IMR-90 (cell line): ENCODE data around the gene THNSL1. TPM values are rescaled to one million over a fixed set of nuclear protein-coding genes. Genes with fewer than 3 reads are reported as not detected.

Experiments used
- ATAC-seq: fragments of 200-7000 bp; cut with Tn5 transposase; 2 replicates; pipeline ENCODE4 v1.9.1; 2020; ENCODE audit warnings: low read depth, mild to moderate bottlenecking, moderate library complexity
- BruUV-seq: library from RNA; stranded (reverse); fragments of 400-500 nt; replicated peaks from 2 replicates; lab custom pipeline; 2021; lab: Mats Ljungman, UMichigan
- CTCF ChIA-PET: fragments of 300-600 bp; formaldehyde crosslinking; extraction: SDS; loops from one replicate; lab custom pipeline; 2021; ENCODE audit warnings: antibody characterized with exemption; lab: Yijun Ruan, JAX
- POLR2A ChIA-PET: fragments of 300-600 bp; sonication (Branson Sonifier 250); formaldehyde crosslinking; loops from one replicate; lab custom pipeline; 2022; ENCODE audit warnings: antibody characterized with exemption; ENCODE audit not compliant: unreplicated experiment; lab: Charles Lee
- DNase-seq: peaks from one replicate; pipeline ENCODE4 v3.0.0; 2013
- H2AFZ ChIP-seq: replicated peaks from 2 replicates; pipeline ENCODE3; 2013; ENCODE audit warnings: low read length, mild to moderate bottlenecking; ENCODE audit not compliant: poor library complexity
- H2AK5ac ChIP-seq: 2 replicates; pipeline ENCODE4 v1.6.1; 2013; ENCODE audit warnings: low read depth, low read length, inconsistent platforms
- H2AK9ac ChIP-seq: replicated peaks from 2 replicates; pipeline ENCODE3; 2013; ENCODE audit warnings: mild to moderate bottlenecking, low read depth, low read length, moderate library complexity; ENCODE audit not compliant: poor library complexity
- H2BK120ac ChIP-seq: 2 replicates; pipeline ENCODE4 v1.6.1; 2013; ENCODE audit warnings: low read depth, low read length, inconsistent platforms
- H2BK15ac ChIP-seq: 3 replicates; pipeline ENCODE4 v1.6.1; 2013; ENCODE audit warnings: low read depth, low read length, inconsistent platforms
- H2BK20ac ChIP-seq: 2 replicates; pipeline ENCODE4 v1.6.1; 2013; ENCODE audit warnings: low read depth, mild to moderate bottlenecking, inconsistent platforms, low read length, moderate library complexity
- H2BK5ac ChIP-seq: 2 replicates; pipeline ENCODE4 v1.6.1; 2013; ENCODE audit warnings: mild to moderate bottlenecking, low read depth, low read length, inconsistent platforms; ENCODE audit not compliant: poor library complexity, severe bottlenecking
- H3K14ac ChIP-seq: replicated peaks from 2 replicates; pipeline ENCODE4 v1.6.1; 2013; ENCODE audit warnings: low read depth, low read length, inconsistent platforms
- H3K18ac ChIP-seq: 2 replicates; pipeline ENCODE4 v1.6.1; 2013; ENCODE audit warnings: low read depth, low read length, control low read depth
- H3K23ac ChIP-seq: 2 replicates; pipeline ENCODE4 v1.6.1; 2013; ENCODE audit warnings: low read depth, low read length, inconsistent platforms
- H3K27ac ChIP-seq: 2 replicates; pipeline ENCODE4 v1.5.1; 2013; ENCODE audit warnings: mild to moderate bottlenecking, control low read depth, low read length; ENCODE audit not compliant: insufficient read depth
- H3K27me3 ChIP-seq: 2 replicates; pipeline ENCODE4 v1.6.1; 2013; ENCODE audit warnings: low read length; ENCODE audit not compliant: control insufficient read depth, insufficient read depth
- H3K36me3 ChIP-seq: 2 replicates; pipeline ENCODE4 v1.6.1; 2013; ENCODE audit warnings: low read length, mixed read lengths; ENCODE audit not compliant: control insufficient read depth, insufficient read depth
- H3K4ac ChIP-seq: 2 replicates; pipeline ENCODE4 v1.6.1; 2013; ENCODE audit warnings: low read depth, low read length, inconsistent platforms
- H3K4me1 ChIP-seq: 2 replicates; pipeline ENCODE4 v1.6.1; 2013; ENCODE audit warnings: low read length, mixed read lengths; ENCODE audit not compliant: control insufficient read depth, insufficient read depth
- H3K4me2 ChIP-seq: 2 replicates; pipeline ENCODE4 v1.6.1; 2013; ENCODE audit warnings: low read depth, mild to moderate bottlenecking, control low read depth, low read length, moderate library complexity
- H3K4me3 ChIP-seq: 2 replicates; pipeline ENCODE4 v1.5.1; 2013; ENCODE audit warnings: low read depth, mild to moderate bottlenecking, control low read depth, low read length, moderate library complexity; ENCODE audit not compliant: insufficient read depth
- H3K56ac ChIP-seq: 2 replicates; pipeline ENCODE4 v1.6.1; 2013; ENCODE audit warnings: low read length, inconsistent platforms; ENCODE audit not compliant: insufficient read depth; ENCODE audit errors: extremely low read depth
- H3K79me1 ChIP-seq, 2 experiments: 2 replicates each; pipeline ENCODE4 v1.6.1; 2013; ENCODE audit warnings: low read length in 2 of 2, inconsistent platforms in 1 of 2, low read depth in 1 of 2
- H3K9ac ChIP-seq: 2 replicates; pipeline ENCODE4 v1.6.1; 2013; ENCODE audit warnings: low read depth, low read length, control low read depth
- H3K9me1 ChIP-seq: 2 replicates; pipeline ENCODE4 v1.6.1; 2013; ENCODE audit warnings: low read length, inconsistent platforms; ENCODE audit not compliant: insufficient read depth
- H3K9me3 ChIP-seq: 2 replicates; pipeline ENCODE4 v1.6.1; 2013; ENCODE audit warnings: low read length; ENCODE audit not compliant: control insufficient read depth, insufficient read depth
- H4K20me1 ChIP-seq: 2 replicates; pipeline ENCODE4 v1.6.1; 2013; ENCODE audit warnings: low read length, inconsistent platforms; ENCODE audit not compliant: insufficient read depth
- H4K5ac ChIP-seq: 2 replicates; pipeline ENCODE4 v1.6.1; 2013; ENCODE audit warnings: mild to moderate bottlenecking, low read depth, low read length, control low read depth
- H4K8ac ChIP-seq, 2 experiments: 2 replicates each; pipeline ENCODE4 v1.6.1; 2013; ENCODE audit warnings: low read depth in 2 of 2, low read length in 2 of 2, control low read depth in 1 of 2, inconsistent platforms in 1 of 2
- H4K91ac ChIP-seq: 2 replicates; pipeline ENCODE4 v1.6.1; 2013; ENCODE audit warnings: low read depth, low read length, inconsistent platforms; ENCODE audit not compliant: insufficient read depth
- CEBPB ChIP-seq: IDR thresholded peaks from 2 replicates; pipeline ENCODE4 v1.6.1; 2012; ENCODE audit warnings: low read depth, low read length, improper control_type of control experiment
- CHD1 ChIP-seq: IDR thresholded peaks from 2 replicates; pipeline ENCODE4 v1.6.1; 2012; ENCODE audit warnings: low read depth, low read length, improper control_type of control experiment
- ELK1 ChIP-seq: fragments of 150-350 bp; IDR thresholded peaks from 2 replicates; pipeline ENCODE4 v1.6.1; 2016; ENCODE audit warnings: low read depth, mild to moderate bottlenecking, low read length, moderate library complexity, borderline replicate concordance
- MAZ ChIP-seq: IDR thresholded peaks from 2 replicates; pipeline ENCODE4 v1.6.1; 2012; ENCODE audit warnings: low read depth, mild to moderate bottlenecking, low read length, improper control_type of control experiment, moderate library complexity, borderline replicate concordance
- NFE2L2 ChIP-seq: fragments of 150-350 bp; IDR thresholded peaks from 2 replicates; pipeline ENCODE4 v1.6.1; 2016; ENCODE audit warnings: low read depth, mild to moderate bottlenecking, low read length
- POLR2A ChIP-seq: IDR thresholded peaks from 2 replicates; pipeline ENCODE4 v1.6.1; 2012; ENCODE audit warnings: mild to moderate bottlenecking, low read depth, low read length
- RAD21 ChIP-seq: IDR thresholded peaks from 2 replicates; pipeline ENCODE4 v1.6.1; 2012; ENCODE audit warnings: low read length, improper control_type of control experiment
- RCOR1 ChIP-seq: IDR thresholded peaks from 2 replicates; pipeline ENCODE4 v1.6.1; 2012; ENCODE audit warnings: mild to moderate bottlenecking, low read length, improper control_type of control experiment; ENCODE audit not compliant: insufficient replicate concordance
- RFX5 ChIP-seq: IDR thresholded peaks from 2 replicates; pipeline ENCODE4 v1.8.0; 2012; ENCODE audit warnings: low read depth, mild to moderate bottlenecking, low read length, moderate library complexity
- USF2 ChIP-seq: fragments of 150-350 bp; IDR thresholded peaks from 2 replicates; pipeline ENCODE4 v1.6.1; 2017; ENCODE audit warnings: mild to moderate bottlenecking, antibody characterized with exemption, low read length, low read depth
- WGBS, 2 experiments: methylation state at CpG; one replicate each; pipeline versions ENCODE4 v1.1.5 to v1.1.7; 2013; ENCODE audit warnings: missing lambda C conversion rate in 2 of 2; ENCODE audit not compliant: insufficient read length in 1 of 2; ENCODE audit errors: extremely low coverage in 2 of 2; 5-methylcytosine and 5-hydroxymethylcytosine counted together
- dilution Hi-C: fragments of 300-500 bp; cut with HindIII; formaldehyde crosslinking; loops from one replicate; pipeline ENCODE4 v1.14.3; 2018; ENCODE audit warnings: low sequenced_read_pairs; ENCODE audit not compliant: unreplicated experiment
- in situ Hi-C: fragments of 300-500 bp; cut with MboI; formaldehyde crosslinking; loops from 3 replicates; pipeline ENCODE4 v1.14.3; 2019; ENCODE audit warnings: low sequenced_read_pairs, inconsistent platforms, mixed read lengths
- intact Hi-C: fragments of 100-400 bp; cut with micrococcal nuclease; formaldehyde crosslinking; loops from 2 replicates; pipeline ENCODE4 v1.10.0; 2022
- polyA plus RNA-seq, 3 experiments: library from polyadenylated mRNA; depleted of rRNA; stranded (reverse); fragments of >200 nt; gene quantifications; 2 replicates each; pipeline ENCODE4 v1.2.3, GENCODE V29; 2012; ENCODE audit warnings: low replicate concordance in 1 of 3
- total RNA-seq: library from RNA; depleted of rRNA; stranded (reverse); fragments of >200 nt; gene quantifications from 2 replicates; pipeline ENCODE4 v1.2.3, GENCODE V29; 2012

THNSL1 gene
- total and polyA plus RNA-seq, 2 of the 4 experiments (the other 2 are of a cell fraction) = 1.3 to 2.0 TPM

GRCh38 chr10:24981161-24981710, 35.2 kb upstream of the THNSL1 start:
- no peaks in the 10 kb centered on the region for H3K79me1 ChIP-seq
- H2BK15ac ChIP-seq = no peak overlapping the region
- H3K23ac ChIP-seq = no peak overlapping the region
- ATAC-seq = no peak
- dilution Hi-C loops = no loop called here
- DNase-seq = no peak
- no peaks in the 10 kb centered on the region for H3K27me3 ChIP-seq
- no peak overlapping the region for H3K4ac ChIP-seq
- H4K8ac ChIP-seq = no peak overlapping the region
- no peak overlapping the region for H2AFZ ChIP-seq
- no peaks in the 10 kb centered on the region for H4K20me1 ChIP-seq
- no peaks in the 10 kb centered on the region for H3K9me1 ChIP-seq
- no peak overlapping the region for H2AK5ac ChIP-seq
- H3K9me3 ChIP-seq = no peaks in the 10 kb centered on the region
- H2BK5ac ChIP-seq = no peak overlapping the region
- CTCF ChIA-PET = no interaction called here
- no TSS peak for BruUV-seq
- H2BK120ac ChIP-seq = no peak overlapping the region
- no peak overlapping the region for H2AK9ac ChIP-seq
- H2BK20ac ChIP-seq = no peak overlapping the region
- H3K4me3 ChIP-seq = no peak overlapping the region
- POLR2A ChIA-PET = no interaction called here
- no peak overlapping the region for H3K4me2 ChIP-seq
- H3K14ac ChIP-seq = no peak overlapping the region
- no peak overlapping the region for H3K9ac ChIP-seq
- TF ChIP-seq CHD1 (no peak), ELK1 (no peak), NFE2L2 (no peak), RFX5 (no peak), MAZ (no peak), USF2 (no peak), RAD21 (no peak), CEBPB (no peak), RCOR1 (no peak), POLR2A (no peak)
- H3K4me1 ChIP-seq = no peaks in the 10 kb centered on the region
- intact Hi-C loops = no loop called here
- in situ Hi-C loops = loop anchor here (10.0 kb wide), 1 partner anchor 346 kb away; no protein-coding TSS in a partner anchor
- H3K56ac ChIP-seq = no peak overlapping the region
- WGBS, 2 experiments = no CpG with 5 or more reads among the region's 5 CpGs
- H3K36me3 ChIP-seq = no peaks in the 10 kb centered on the region
- no peak overlapping the region for H4K5ac ChIP-seq
- H3K18ac ChIP-seq = no peak overlapping the region
- no peak overlapping the region for H4K91ac ChIP-seq
- no peak overlapping the region for H3K27ac ChIP-seq
